GM19023 (cell line): Measurements from ENCODE around the gene YAP1.

Experiments
- ATAC-seq: cut with Tn5 transposase; IDR thresholded peaks from one replicate; pipeline ENCODE4 v1.9.1; 2021; ENCODE audit warnings: mild to moderate bottlenecking, moderate library complexity; ENCODE audit not compliant: unreplicated experiment

YAP1 gene

DNA sequence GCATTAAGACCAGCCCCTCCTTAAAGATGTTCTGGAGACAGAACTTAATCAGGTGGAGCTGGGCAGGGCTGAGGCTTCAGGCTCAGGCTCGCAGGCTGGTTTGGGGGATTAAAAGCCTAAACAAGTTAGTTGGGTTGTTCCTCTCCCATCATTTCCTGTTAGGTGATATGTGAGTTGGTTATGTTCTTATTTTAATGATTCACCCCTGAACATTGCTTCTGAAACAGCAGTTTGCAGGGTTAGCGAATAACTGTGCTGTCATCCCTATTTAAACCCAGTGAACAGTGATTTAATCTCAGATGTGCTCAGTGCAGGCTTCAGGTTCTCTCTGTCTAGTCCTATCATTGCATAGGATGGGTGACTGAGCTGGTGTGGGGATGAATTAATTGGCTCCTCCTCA, 159.7 kb downstream of the YAP1 start:
- ATAC-seq = no peak

GRCh38 chr11:102272047-102272824, 162.0 kb downstream of the YAP1 start:
- no peak for ATAC-seq

DNA sequence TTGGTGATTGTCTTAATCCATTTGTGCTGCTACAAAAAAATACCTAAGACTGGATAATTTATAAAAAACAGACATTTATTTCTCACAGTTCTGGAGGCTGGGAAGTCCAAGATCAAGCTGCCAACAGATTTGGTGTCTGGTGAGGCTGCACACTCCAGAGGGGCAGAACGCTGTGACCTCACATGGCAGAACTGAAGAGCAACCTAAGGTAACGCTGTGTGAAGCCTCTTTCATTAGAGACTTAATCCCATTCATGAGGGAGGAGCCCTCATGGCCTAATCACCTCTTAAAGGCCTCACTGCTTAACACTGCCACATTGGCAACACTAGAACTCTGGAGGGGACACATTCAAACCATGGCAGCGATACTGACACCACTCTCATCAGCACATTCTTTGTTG, 164.4 kb downstream of the YAP1 start:
- no peak for ATAC-seq

- no peak for ATAC-seq
Observed at GRCh38 chr11:102276362-102276761, 166.1 kb downstream of the YAP1 start.

GRCh38 chr11:102276783-102277182, 166.5 kb downstream of the YAP1 start:
- no peak for ATAC-seq

DNA sequence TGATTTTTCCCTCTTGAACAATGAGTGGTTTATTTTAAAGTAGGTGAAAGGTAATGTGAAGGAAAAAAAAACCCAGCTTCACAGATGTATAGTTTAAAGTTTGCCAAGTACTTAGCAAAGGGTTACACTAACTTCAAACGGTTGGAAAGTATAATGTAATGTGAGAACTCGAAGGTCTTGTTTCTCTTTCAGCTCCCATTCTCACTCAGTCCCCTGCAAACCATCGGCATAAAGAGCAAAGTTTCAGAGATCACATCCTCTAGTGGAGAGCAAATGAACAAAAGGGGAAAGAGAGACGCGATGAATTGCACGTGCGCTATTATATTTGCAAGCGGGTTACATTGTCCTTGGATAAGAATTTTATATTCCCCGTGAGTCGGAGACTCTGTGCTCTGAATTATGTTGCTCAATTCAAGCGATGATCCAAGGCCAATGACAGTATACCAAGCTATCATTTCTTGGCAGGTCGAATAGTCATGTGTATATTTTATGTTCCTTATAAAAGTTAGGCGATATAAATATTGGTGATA, 169.5 kb downstream of the YAP1 start:
- peak; percentile 90 for ATAC-seq

GRCh38 chr11:102280245-102280833, 170.1 kb downstream of the YAP1 start:
- ATAC-seq = peak; percentile 29
